Measurements from ENCODE around the gene SLC10A7. TPM values are rescaled to one million over a fixed set of nuclear protein-coding genes. Genes with fewer than 3 reads are reported as not detected.

Gene SLC10A7
- total RNA-seq = 1 to 10 TPM; 6.0 to 7.5 TPM
- polyA plus RNA-seq (2013, experiment 1 of 2) = 8.6 TPM
- polyA plus RNA-seq (2013, experiment 2 of 2) = 7.4 TPM
- long read RNA-seq, experiment 1, partial matches to known transcripts = 0 of 1 reads
- long read RNA-seq, experiment 1, other reads (novel, unspliced or antisense) = 0 of 1 reads
- long read RNA-seq, experiment 2, transcript SLC10A7-201 (12 exons, 2,798 nt) = major isoform, 5 of 7 reads
- long read RNA-seq, experiment 2, partial matches to known transcripts = 0 of 7 reads
- long read RNA-seq, experiment 2, other reads (novel, unspliced or antisense) = 2 of 7 reads
- long read RNA-seq, experiment 3, transcript SLC10A7-201 (12 exons, 2,798 nt) = major isoform, 7 of 13 reads
- long read RNA-seq, experiment 3, partial matches to known transcripts = 1 of 13 reads
- long read RNA-seq, experiment 3, other reads (novel, unspliced or antisense) = 4 of 13 reads
- long read RNA-seq, experiment 4, partial matches to known transcripts = 2 of 4 reads
- long read RNA-seq, experiment 4, other reads (novel, unspliced or antisense) = 0 of 4 reads

GRCh38 chr4:146521541-146522097 is at the start of gene SLC10A7:
Gene SLC10A7, minus strand, starts transcription at chr4:146521940. Its CDS starts 223 bp downstream, at chr4:146521717.
- Histone ChIP-seq H3K4me3 (ENCODE audit: low read length) (peak within 1 kb of the TSS; percentile 98), H3K36me3 (ENCODE audit: control insufficient read depth, insufficient read depth, low read length) (no peaks in the 10 kb centered on the region), H3K9ac (ENCODE audit: extremely low read depth, low read length, poor library complexity, severe bottlenecking) (peak within 1 kb of the TSS; percentile 79), H3K4me1 (ENCODE audit: control insufficient read depth, insufficient read depth, low read length) (no peaks in the 10 kb centered on the region), H3K27ac (ENCODE audit: low read depth, low read length) (peak within 1 kb of the TSS; percentile 40), H3K27me3 (ENCODE audit: control insufficient read depth, insufficient read depth, low read length, poor library complexity, severe bottlenecking) (peaks cover 36% of the 10 kb centered on the region), H3K9me3 (ENCODE audit: control insufficient read depth, low read length) (no peaks in the 10 kb centered on the region)
- no peak for TF ChIP-seq CTCF (conservative IDR thresholded peaks at IDR 0.05)
- Mint-ChIP-seq H3K4me3 (no peak within 1 kb of the TSS), H3K36me3 (ENCODE audit: low read depth) (no peaks in the 10 kb centered on the region), H3K27me3 (ENCODE audit: insufficient read depth) (peaks cover 26% of the 10 kb centered on the region), H3K9me3 (no peaks in the 10 kb centered on the region), H3K27ac (no peak within 1 kb of the TSS), H3K4me1 (peaks cover 2% of the 10 kb centered on the region)
- 0% methylated on average over 1 to 27 of the region's 30 CpGs for WGBS, 2 experiments (ENCODE audit: insufficient coverage in 1 of 2, insufficient read length in 1 of 2)
- peak; percentile 93 for DNase-seq

GRCh38 chr4:146567396-146567795 is 45.7 kb upstream of the SLC10A7 start:
- H3K4me3 Mint-ChIP-seq = no peak overlapping the region
- Histone ChIP-seq H3K27ac (ENCODE audit: low read depth, low read length) (no peak overlapping the region), H3K9ac (ENCODE audit: extremely low read depth, low read length, poor library complexity, severe bottlenecking) (no peak overlapping the region), H3K27me3 (ENCODE audit: control insufficient read depth, insufficient read depth, low read length, poor library complexity, severe bottlenecking) (no peaks in the 10 kb centered on the region), H3K4me3 (ENCODE audit: low read length) (no peak overlapping the region), H3K9me3 (ENCODE audit: control insufficient read depth, low read length) (no peaks in the 10 kb centered on the region), H3K36me3 (ENCODE audit: control insufficient read depth, insufficient read depth, low read length) (no peaks in the 10 kb centered on the region), H3K4me1 (ENCODE audit: control insufficient read depth, insufficient read depth, low read length) (no peaks in the 10 kb centered on the region)
- no peak for TF ChIP-seq CTCF (conservative IDR thresholded peaks at IDR 0.05)
- no peaks in the 10 kb centered on the region for H3K9me3 Mint-ChIP-seq
- WGBS, 2 experiments (ENCODE audit: insufficient coverage in 1 of 2, insufficient read length in 1 of 2) = 88% methylated on average over 2 of the region's 2 CpGs; no CpG with 5 or more reads in 1 of the 2 experiments
- no peak overlapping the region for H3K27ac Mint-ChIP-seq
- no peaks in the 10 kb centered on the region for H3K27me3 Mint-ChIP-seq (ENCODE audit: insufficient read depth)
- no peak for DNase-seq
- H3K36me3 Mint-ChIP-seq (ENCODE audit: low read depth) = no peaks in the 10 kb centered on the region
- H3K4me1 Mint-ChIP-seq = no peaks in the 10 kb centered on the region

- no peak overlapping the region for H3K9ac ChIP-seq (ENCODE audit: extremely low read depth, low read length, poor library complexity, severe bottlenecking)
- DNase-seq = no peak
- H3K36me3 Mint-ChIP-seq (ENCODE audit: low read depth) = no peaks in the 10 kb centered on the region
- no peak overlapping the region for H3K27ac Mint-ChIP-seq
- no peaks in the 10 kb centered on the region for H3K27me3 ChIP-seq (ENCODE audit: control insufficient read depth, insufficient read depth, low read length, poor library complexity, severe bottlenecking)
- no peak overlapping the region for H3K4me3 Mint-ChIP-seq
- no peaks in the 10 kb centered on the region for H3K4me1 ChIP-seq (ENCODE audit: control insufficient read depth, insufficient read depth, low read length)
- no peaks in the 10 kb centered on the region for H3K4me1 Mint-ChIP-seq
- H3K9me3 ChIP-seq (ENCODE audit: control insufficient read depth, low read length) = peaks cover under 1% of the 10 kb centered on the region
- WGBS, 2 experiments (ENCODE audit: insufficient coverage in 1 of 2, insufficient read length in 1 of 2) = 80% methylated on average over 1 of the region's 3 CpGs
- no peak overlapping the region for H3K4me3 ChIP-seq (ENCODE audit: low read length)
- H3K27ac ChIP-seq (ENCODE audit: low read depth, low read length) = no peak overlapping the region
- TF ChIP-seq CTCF (conservative IDR thresholded peaks at IDR 0.05) = no peak
- no peaks in the 10 kb centered on the region for H3K36me3 ChIP-seq (ENCODE audit: control insufficient read depth, insufficient read depth, low read length)
- H3K9me3 Mint-ChIP-seq = peaks cover 2% of the 10 kb centered on the region
- H3K27me3 Mint-ChIP-seq (ENCODE audit: insufficient read depth) = no peaks in the 10 kb centered on the region
Observed at GRCh38 chr4:146564492-146564891, 42.8 kb upstream of the SLC10A7 start.

Measured in endodermal cell (in vitro differentiated cells).